NCI-H345 treated with DMSO at 0.1 percent for 48 hours (cell line): Measurements from ENCODE around the gene ERI2.

Experiments used
- DNase-seq: peaks from one replicate; lab custom pipeline; 2025; ENCODE audit not compliant: unreplicated experiment; lab: John Stamatoyannopoulos, UW

Gene ERI2, protein sequence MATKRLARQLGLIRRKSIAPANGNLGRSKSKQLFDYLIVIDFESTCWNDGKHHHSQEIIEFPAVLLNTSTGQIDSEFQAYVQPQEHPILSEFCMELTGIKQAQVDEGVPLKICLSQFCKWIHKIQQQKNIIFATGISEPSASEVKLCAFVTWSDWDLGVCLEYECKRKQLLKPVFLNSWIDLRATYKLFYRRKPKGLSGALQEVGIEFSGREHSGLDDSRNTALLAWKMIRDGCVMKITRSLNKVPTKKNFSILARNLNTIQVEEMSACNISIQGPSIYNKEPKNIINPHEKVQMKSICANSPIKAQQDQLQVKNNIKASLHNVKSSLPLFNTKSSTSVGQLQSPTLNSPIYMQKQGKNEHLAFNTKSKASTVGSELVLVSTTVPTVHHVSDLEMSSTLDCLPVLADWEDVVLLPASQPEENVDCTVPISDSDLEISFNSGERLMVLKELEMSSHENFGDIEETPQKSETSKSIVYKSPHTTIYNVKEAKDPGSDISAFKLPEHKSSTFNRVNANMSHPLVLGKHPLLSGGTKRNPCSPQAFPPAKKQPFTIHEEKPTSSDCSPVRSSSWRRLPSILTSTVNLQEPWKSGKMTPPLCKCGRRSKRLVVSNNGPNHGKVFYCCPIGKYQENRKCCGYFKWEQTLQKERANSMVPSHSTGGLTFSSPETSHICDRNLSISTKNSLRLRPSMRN

DNA sequence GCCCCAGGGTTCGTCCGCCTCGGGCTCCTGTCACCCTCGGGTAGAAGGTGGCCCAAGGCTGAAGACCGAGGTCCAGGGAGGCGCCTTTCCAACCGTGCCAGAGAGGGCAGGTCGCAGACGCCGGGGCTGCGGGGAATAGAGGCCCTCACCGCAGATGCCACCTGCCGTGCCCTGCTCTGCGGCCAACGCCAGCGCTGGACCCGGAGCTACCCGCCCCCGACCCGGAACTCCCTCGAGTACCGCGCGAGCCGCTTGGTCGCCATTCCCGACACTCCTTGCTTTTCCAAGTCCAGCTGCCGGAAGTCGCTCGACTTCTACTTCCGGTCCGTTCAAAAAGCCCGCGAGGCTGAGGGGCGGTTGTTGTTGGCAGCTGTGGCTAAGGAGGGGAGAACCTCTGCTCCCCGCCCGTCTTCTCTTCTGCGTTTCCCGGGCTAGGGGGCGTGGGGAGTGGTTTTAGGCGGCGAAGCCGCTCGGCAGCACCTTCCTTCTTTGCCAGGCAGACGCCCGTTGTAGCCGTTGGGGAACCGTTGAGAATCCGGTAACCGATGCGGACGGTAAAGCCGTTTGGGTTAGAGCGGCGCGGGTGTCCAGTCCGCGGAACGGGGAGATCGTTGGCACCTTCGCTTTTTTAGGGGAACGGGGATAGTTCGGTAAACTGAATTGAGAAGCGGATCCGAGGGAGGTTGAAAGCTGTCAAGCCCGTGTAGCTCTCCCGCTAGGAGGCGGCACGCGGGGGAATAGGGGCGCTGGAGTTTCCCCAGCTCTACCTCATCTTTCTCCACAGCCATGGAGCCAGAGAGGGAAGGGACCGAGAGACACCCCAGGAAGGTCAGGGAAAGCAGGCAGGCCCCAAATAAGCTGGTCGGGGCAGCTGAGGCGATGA lies at the start of gene ERI2, which contains the start of gene REXO5:
ERI2 (minus strand) TSS at position 305 of the 883 bp plus-strand sequence; CDS start at position 263, 42 bp downstream.
REXO5 (plus strand) TSS at position 360 of the 883 bp plus-strand sequence; CDS start at position 787, 427 bp downstream.
- DNase-seq, result peak; percentile 84

DNA sequence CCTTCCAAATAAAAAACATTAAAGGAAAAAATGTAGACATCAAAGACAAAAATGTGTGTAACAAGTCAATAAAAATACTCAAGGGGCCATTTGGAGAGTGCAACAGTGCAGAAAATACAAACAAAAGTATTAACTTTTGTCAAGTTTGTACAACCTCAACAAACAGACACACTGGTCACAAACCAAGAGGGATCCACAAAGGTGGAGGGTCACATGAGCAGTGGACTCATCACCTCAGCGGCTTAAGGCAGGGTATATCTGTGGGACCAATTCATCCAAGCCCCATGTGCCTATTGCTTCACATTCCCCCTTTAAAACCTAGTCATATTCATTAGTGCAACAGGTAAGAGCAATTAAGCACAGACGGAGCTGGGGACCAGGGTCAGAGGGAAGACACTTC lies 48.7 kb upstream of the ERI2 start:
- DNase-seq, result no peak

DNA sequence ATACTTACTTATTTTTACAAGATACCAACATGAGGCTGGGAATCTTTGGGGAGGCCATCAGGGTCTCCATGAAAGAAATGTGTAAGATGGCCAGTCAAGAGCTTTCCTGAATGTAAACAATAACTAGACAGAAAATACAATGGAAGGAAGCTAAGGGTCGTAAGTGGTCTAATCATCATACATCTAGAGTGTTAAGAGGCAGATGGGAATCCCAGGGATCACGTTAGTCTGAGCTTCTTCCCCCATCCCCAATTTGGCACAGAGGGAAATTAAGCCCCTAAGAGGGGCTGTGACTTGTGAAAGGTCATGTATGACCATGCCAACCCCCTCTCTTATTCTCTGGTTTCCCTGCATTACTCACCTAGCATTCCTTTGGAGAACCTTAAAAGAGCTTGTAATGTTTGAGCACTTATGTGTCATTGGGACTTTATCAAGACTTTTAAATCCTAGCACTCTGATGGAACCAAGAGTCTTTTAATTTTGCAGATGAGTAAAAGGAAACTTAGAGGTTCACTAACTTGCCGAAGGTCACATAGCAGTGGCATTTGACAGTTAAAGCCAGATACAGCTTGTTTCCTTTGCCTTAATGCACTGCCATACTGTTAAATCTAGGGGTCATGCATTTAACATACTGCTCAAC lies 47.8 kb upstream of the ERI2 start:
- no peak for DNase-seq

DNA sequence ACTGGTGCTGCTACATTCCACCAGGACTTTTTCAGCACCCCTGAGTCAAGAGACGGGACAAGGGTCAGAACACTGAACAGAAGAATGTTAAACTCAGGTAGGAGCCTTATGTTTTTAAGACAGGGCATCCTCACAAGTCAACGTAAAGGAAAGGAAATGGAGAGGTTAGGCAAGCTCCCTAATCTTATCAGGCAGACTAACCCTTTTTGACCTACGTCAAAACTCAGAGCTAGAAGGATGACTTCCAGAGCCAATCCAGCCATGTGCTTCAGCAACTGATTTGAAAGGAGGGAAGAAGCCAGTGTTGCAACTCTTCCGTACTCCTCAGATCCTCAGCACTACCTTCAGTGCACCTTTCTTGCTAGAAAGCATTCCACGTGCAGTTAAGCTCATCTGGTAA lies 46.9 kb upstream of the ERI2 start:
- no peak for DNase-seq

DNA sequence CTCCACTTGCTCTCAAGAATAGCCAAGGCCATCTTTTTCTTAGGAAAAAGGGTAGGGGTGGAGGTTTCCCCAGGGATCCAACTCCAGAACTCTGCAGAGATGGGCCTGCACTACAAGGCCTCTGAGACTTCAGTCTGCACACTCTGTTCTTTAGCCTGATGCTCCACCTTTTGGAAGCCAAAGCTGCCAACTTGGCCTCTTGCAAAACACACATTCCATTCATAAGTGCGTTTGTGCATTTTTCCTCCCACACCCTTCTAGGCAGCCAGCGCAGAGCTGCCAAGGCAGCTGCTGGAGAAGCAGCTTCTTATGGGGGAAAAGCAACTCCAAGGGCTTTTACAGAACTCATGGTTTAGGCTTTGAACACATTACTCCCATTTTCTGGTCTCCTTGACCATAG lies 45.3 kb upstream of the ERI2 start:
- DNase-seq, result no peak

DNA sequence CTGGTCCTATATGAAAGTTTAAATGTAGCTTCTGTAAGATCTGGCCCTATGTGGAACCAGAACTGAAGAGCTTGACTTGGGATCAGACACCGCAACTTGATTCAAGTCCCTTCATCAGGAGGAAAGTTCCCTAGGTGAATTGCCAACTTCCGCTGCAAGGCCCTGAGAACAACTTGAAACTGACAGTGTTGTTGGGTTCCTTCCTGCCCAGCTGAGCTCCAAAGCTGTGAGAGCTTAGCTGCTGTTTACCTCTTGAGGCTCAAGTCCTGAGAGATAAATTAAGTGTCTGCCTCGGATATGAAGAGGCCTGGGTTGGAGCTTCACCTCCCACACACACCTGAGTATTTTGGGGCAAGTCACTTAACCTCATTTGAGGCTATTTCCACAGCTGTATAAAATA lies 44.7 kb upstream of the ERI2 start:
- no peak for DNase-seq

DNA sequence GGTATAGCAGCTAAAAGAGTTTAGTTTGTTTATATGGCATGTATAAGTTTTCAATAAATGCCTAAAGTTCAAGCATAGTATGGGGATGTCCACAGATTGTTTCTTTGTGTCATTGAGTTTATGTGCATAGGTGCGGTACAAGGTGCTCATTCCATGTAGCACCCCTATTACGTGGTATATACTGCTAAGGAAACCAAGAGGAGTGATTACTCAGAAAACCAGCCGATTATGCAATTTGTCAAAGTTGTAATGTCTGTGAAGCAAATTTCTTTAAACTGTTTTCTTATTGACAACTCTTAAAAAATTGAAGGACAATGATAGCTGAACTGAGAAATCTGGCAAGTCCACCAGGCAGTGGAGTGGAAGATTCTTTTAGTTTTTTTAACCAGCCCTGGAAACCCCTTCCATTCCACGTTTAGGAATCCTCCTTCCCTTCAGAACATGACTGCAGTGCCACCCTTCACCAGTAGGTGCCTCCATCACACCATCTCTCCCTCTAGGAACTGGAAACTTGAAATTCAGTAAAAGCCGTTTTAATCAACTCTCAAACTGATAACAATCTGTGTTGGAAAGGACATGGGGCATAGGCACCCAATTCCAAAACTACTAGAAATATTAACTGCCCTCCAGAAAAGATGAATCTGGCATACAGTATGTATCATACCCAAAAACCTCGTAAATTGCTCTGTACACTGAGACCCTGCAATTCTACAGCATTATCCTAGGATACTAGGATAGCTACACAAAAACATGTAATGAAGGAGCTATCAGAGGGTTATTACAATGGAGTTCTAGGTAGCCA lies 43.5 kb upstream of the ERI2 start:
- DNase-seq, result peak; percentile 18

DNA sequence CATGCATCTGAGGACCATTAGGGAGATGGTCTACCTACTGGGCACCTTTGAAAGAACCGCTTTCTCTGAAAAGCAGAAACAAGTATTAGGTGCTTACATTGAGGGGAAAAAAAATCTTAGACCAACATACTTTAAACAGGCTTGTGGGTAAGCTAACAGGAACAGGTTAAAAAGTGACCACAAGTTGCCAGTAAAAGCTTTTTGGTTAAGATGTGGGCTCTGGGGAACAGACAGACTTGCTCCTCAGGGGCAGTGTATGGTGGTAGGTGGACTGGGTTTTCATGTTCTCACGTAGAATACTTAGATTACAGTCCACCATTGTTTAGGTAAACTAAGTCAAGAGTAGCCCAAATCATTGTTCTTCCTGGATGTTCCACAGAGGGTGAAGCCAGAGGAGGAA lies 41.3 kb upstream of the ERI2 start:
- no peak for DNase-seq

DNA sequence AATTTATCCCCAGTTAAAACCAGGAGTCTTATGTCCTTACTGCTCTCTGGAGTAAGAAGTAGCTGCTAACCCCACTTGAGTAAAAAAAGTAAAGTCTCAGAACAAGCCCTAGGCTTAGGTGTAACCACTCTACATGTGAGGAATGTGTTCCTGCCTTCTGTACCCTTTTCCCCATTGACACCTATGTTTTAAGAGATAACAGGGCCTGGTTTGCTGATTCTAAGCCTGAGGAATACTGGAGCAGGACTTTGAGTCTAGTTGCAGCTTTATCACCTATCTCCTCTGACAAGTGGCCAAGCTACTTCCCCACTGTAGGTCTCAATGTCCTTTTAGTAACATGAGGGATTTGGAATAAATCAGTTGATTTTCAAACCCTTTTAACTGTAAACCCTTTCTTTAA lies 40.3 kb upstream of the ERI2 start:
- DNase-seq, result no peak

DNA sequence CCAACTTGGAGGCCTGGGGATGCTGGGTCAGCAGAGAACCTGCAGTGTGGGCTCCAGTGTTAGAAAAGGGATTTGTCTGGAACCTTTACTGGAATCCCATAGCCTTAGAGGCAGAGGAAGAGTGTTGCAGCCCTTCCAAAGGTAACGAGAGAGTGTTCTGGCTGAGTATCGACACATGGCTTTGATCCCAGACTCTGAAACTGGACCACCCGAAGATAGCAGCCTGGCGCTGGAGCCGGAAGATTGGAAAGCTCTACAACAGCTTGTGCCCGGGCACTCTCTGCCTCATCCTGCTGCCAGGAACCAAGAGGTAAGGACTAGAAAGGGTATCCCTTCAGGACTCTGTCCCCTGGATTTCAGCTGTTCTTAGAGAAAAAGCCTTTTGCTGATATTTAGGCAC lies 39.8 kb upstream of the ERI2 start:
- no peak for DNase-seq

DNA sequence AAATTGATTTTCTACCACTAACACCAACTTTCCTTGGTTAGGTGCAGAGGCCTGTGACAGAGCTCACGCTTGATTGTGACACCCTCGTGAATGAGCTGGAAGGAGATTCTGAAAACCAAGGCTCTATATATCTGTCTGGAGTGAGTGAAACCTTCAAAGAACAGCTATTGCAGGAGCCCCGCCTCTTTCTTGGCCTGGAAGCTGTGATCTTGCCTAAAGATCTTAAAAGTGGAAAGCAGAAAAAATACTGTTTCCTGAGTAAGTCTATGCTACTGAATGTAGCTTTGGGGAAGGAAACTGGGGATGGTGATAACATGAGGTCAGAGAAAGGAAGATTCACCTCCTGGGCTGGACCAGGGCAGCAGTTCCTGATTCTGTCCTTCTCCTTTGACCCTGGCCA lies 38.3 kb upstream of the ERI2 start:
- DNase-seq, result no peak

DNA sequence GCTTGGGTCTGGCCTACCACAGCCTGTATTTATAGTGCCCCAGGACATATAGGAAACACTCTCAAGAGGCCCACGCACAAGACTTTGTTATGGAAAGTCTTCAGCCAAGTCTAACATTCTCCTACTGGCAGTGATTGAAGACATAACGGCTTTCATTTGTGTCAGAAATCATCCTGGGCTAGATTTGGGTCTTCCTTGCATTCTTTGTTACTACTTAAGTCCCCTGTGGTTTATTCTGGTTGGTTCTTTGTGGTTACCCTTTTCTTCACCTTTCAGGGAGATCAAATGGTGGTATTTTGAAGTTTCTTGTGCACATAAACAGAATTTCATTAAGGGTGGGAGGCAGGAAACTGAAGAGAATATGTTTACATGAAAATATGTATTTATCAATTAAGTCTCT lies 37.8 kb upstream of the ERI2 start:
- no peak for DNase-seq

DNA sequence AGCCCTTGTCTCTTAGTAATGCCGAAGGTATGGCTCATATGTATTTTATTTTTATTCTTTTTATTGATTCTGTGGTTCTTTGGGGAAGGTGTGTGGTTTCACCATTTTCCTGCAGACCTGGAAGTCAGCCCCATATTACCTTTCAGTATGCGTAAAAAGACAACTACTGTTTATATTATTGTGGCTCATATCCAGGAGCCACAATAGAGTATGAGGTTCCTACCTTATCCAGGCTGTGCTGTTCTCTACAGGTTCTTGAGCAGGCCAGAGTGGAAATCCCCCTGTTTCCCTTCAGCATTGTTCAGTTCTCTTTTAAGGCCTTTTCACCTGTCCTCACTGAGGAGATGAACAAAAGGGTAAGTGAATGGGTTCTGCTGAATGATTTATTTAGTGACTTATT lies 33.2 kb upstream of the ERI2 start:
- no peak for DNase-seq

DNA sequence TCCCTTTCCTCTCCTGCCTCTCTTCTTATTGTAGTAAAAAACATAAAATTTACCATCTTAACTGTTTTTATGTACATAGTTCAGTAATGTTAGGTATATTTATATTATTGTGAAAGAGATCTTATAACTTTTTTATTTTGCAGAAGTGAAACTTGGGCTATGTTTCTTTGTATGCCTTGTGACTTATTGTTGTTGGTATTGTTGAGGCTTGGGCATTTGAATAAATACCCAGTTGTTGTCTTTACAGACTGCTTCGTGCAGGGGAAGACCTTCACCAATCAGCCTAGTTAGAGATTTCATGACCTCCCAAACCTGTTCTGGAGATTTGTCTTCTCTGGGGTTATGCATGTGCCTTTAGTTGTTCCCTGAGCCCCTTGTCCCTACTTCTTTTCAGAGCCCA lies 32.0 kb upstream of the ERI2 start:
- no peak for DNase-seq

DNA sequence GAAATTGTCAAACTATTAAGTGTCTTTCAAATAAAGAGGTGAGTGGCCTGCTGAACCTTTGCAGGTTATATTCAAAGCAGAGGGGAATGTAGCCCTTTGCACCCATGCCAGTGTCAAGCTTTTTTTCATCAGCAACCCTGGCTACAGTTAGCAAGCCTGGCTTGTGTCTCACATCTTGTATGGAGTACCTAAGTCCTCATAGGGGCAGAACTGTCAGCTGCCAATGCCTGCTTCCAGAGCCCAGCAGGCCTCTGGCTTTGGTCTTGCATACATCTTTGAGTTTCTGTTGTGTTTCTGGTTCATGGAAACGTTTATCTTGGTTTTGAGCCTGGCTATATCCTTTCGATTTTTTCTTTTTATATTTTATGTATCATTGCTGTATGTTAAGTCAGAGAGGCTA lies 26.8 kb upstream of the ERI2 start:
- no peak for DNase-seq

DNA sequence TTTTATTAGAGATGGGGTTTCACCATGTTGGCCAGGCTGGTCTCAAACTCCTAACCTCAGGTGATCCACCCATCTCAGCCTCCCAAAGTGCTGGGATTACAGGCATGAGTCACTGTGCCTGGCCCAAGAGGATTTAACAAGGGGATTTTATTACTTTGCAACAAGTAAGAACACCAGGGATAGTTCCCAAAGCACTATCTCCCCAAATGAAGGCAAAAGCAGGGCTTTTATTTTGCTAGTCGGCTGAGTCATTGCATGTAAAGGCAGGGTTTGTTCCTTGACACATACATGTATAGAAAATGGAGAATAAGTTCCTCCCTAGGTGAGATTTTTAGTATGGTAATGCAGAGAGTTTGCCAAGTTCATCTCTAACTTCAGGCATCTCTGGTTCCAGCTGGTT lies 24.1 kb upstream of the ERI2 start:
- no peak for DNase-seq

DNA sequence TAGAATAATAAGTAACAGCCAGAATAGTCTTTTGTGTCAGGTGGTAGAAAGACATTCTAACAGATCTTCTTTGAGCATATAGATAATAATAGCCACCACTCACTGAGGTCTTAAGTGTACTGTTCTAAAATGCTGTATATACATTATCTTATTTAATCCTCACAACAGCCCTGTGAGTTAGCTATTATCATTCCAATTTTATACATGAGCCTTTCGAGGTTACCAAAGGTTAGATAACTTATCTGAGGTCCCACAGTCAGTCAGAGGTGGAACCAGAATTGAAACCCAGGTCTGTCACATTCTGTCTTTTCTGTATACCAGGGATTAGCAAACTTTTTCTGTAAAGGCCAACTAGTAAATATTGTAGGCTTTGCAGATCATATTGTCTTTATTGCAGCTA lies 23.3 kb upstream of the ERI2 start:
- DNase-seq, result no peak

DNA sequence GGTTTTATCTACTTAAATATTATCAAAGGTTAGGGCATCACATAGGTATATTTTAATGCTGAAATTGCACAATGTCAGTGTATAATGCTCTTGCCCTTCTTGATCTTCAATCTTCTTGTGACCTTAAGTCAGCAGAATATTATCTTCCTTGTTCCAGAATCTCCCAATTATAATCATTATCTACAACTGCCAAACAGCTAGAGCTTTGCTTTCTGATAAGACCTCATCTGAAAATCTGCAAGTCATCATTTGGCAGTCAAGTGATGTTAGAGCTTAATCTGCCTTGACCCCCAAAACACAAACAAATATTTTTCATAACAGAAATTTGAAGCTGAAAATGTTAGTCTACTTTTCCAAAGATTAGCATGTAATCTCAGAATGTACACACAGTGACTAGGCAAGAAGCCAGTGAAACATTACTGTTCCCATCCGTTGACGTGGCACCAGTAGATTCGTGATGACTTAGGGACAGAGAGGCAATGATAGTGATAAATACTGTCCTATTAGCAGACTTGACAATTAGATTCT lies 19.8 kb upstream of the ERI2 start:
- no peak for DNase-seq

DNA sequence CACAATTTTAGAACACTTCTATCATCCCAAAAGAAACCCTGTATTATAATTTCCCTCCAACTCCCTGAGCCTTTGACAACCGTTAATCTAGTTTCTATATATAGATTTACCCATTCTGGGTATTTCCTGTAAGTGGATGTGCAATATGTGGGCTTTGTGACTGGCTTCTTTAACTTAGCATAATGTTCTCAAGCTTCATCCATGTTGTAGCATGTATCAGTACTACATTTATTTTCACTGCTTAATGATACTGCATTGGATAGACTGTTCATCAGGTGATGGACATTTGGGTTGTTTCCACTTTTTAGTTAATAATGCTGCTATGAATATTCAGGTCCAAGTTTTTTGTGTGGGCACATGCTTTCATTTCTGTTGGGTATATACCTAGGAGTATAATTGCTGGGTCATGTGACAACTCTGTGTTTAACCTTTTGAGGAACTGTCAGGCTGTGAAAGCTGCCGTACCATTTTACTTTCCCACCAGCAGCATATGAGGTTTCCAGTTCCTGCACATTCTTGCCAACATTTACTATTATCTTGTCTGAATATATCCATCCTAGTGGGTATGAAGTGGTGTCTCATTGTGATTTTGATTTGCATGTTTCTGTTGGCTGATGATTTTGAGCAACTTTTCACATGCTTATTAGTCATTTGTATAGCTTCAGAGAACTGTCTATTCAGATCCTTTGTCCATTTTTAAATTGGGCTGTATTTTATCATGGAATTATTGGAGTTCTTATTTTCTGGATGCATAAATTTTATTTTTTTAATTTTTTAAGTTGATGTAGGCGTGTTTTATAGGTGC lies 16.5 kb upstream of the ERI2 start:
- no peak for DNase-seq
